ENCODE data around the gene NCOA5.

Gene NCOA5

GRCh38 chr20:46040902-46041535 is 48.7 kb downstream of the NCOA5 start:
- DNase-seq (ENCODE audit: low read depth, low spot score) = no peak

DNA sequence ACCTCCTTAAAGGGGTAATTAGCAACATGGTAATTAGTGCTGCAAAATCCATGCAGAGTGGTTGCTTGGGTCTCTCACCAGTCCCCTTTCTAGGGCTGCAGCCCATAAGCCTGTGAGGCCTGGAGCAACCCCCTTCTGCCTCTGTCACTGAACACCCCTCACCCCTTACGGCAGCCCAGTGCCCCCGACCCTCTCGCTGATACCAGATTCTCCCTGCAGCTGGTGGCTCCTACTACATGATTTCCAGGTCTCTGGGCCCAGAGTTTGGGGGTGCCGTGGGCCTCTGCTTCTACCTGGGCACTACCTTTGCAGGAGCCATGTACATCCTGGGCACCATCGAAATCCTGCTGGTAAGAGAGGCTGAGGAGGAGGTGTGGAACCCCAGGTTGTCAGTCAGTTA is 52.7 kb downstream of the NCOA5 start:
- no peak for DNase-seq (ENCODE audit: low read depth, low spot score)

DNA sequence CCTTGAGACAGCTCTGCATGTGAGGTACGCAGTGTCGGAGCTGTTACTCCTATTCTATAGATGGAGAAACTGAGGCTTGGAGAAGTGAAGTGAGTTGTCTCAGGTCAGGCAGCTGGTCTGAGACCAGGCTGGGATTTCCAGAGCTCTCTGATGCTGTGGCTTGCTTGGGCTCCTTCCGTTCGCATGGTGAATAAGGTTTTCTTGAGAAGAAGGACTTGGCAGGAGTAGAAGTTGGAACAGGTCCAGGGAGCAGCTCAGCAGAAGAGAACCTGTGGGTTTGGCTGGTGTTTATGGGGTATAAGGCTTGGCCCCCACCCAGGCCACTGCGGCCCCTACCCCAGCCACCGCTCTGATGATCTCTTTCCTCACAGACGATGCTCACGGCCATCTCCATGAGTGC is 53.4 kb downstream of the NCOA5 start:
- DNase-seq (ENCODE audit: low read depth, low spot score) = no peak

DNA sequence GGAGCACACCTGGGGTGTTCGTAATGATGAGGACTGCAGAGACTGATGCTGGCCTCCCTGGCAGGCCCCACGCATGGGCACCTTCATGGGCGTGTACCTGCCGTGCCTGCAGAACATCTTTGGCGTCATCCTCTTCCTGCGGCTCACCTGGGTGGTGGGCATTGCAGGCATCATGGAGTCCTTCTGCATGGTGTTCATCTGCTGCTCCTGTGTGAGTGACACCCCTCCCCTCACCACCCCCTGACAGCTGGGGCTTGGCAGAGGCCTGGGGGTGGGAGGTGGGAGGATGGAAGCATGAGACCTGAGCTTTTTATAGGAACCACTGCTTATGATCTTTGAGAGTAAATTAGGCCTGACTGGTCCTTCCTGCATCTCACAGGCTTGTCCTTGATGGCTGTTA is 54.0 kb downstream of the NCOA5 start:
- no peak for DNase-seq (ENCODE audit: low read depth, low spot score)

- no peak for DNase-seq (ENCODE audit: low read depth, low spot score)
Measured at GRCh38 chr20:46035253-46035652, 54.5 kb downstream of the NCOA5 start.

- no peak for DNase-seq (ENCODE audit: low read depth, low spot score)
Measured at GRCh38 chr20:46034039-46034438, 55.7 kb downstream of the NCOA5 start.

- no peak for DNase-seq (ENCODE audit: low read depth, low spot score)
Measured at GRCh38 chr20:46031701-46032254, 58.0 kb downstream of the NCOA5 start.

GRCh38 chr20:46031014-46031569 is 58.7 kb downstream of the NCOA5 start:
- DNase-seq (ENCODE audit: low read depth, low spot score) = no peak

DNA sequence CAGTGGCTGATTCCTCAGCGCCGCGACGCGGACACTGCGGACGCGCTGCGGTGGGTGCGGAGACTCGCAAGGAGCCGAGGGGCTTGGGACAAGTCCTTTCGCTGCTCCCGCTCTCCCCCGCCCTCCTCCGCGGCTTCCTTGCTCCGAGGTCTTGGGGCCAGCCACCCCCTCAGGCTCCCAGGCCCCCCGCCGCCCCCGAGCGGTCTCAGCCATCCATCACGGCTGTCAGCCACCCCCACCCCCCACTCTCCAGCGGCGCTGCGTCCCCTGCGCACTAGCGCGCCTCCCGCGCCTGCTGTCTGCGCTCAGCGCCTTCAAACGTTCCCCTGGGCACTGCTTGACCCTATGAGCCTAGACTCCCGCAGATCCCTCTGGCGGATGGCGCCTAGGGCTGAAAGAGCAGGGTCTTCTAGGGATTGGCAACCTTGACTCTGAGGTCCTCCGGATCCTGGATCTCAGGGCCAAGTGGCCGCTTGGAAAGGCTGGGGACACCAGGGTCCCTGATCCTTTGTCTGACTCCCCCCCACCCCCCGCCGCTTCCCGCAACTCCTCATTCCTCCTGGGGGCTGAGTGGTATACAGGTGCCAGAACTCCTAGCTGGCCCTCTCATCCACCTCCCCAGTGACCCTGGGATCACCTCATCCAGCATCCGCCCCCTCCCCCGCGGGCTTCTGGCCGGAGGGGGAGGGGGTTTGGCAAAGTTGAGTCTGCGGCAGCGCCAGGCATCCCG is 59.3 kb downstream of the NCOA5 start:
- DNase-seq (ENCODE audit: low read depth, low spot score) = no peak

DNA sequence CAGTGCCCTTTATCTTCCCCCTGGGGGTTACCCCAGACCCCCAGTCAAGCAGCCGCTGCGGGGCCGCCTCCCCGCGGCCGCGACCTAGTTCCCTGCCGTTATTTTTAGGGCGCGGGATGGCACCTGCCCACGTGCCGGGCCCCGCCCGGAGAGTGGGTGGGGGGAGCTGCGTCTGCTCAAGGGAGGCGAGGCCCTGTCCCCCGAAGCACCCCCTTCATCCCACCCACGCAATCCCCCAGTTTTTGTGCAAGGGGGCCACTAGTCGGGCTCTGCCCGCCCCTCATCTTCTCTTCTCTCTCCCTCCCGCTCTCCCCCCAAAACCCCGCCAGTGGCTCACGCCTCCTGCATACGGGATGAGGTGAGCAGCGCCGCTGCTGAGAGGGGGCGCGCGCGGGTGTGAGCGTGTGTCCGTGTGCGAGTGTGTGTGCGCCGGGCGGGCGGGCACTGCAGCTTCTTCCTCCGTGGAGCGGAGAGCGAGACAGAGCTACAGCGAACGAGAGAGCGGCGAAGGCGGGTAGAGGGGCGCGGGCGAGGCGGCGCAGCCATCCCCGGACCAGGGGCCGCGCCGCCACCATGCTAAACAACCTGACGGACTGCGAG is 60.9 kb downstream of the NCOA5 start, which contains the start of gene SLC12A5:
TSS of gene SLC12A5 (plus strand) at position 444 of the 600 bp plus-strand sequence. CDS start at position 574, 130 bp downstream.
- no peak for DNase-seq (ENCODE audit: low read depth, low spot score)

DNA sequence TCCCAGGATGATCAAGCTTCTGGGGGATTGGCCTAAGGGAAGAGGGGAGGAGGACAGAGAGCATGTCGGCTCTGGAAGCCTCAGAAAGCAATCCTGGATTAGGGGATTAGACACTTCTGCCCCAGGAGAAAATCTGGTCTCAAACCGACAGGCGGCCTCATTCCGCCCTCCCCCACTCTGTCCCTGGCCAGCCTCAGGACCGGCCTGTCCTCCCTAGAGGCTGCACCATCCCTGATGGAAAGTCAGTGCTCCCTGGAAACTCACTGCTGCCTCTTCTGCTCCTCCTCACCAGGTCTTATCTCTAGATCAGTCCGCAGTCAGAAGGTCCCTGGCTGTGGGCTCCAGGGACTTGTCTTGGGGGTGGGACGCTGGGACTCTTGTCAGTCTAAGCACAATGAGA is 61.7 kb downstream of the NCOA5 start:
- DNase-seq (ENCODE audit: low read depth, low spot score) = no peak

DNA sequence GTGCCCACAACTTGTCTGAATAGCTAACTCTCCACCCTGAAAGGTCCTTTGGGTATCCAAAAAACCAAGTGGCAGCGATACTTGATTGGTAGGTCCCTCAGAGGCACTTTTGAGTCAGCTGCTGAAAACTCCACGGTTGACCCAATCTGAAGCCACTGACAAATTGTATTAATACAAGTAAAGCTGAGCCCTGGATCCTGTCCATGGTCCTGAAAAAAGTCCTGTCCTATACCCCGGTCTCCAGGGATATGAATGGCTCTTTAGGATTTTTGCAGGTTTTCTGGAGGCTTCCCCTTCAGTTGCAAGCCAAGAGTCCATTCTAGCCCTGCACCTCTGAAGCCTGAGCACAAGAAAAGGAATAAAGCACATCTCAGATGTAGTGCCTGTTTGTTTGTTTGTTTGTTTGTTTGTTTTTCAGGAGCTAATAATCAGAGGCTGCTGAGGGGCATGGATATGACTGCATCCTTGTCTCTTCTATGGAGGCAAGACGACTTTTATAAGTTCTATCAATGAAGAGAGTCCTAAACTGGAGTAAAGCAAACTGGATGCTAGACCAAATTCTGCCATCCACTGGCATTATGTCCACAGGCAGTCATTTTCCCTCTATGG is 62.4 kb downstream of the NCOA5 start:
- DNase-seq (ENCODE audit: low read depth, low spot score) = no peak

DNA sequence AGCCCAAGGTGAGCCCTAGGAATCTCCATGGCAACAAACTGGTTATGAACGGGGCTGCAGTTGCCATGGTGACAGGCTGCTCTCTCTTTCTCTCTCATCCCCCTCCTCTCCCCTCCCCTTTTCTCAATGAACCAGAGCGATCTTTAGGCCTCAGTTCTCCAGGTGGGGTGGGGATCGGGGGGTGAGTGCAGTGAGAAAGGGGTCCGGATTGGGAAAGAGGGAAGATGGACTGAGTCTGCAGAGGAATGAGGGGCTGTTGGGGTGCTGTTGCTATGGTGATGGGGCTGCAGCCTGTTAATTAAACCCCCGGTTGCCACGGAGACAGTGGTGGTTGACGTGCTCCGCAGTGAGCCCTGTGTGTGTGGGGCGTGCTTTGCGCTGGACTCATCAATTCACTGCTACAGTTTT is 64.4 kb downstream of the NCOA5 start:
- no peak for DNase-seq (ENCODE audit: low read depth, low spot score)

DNA sequence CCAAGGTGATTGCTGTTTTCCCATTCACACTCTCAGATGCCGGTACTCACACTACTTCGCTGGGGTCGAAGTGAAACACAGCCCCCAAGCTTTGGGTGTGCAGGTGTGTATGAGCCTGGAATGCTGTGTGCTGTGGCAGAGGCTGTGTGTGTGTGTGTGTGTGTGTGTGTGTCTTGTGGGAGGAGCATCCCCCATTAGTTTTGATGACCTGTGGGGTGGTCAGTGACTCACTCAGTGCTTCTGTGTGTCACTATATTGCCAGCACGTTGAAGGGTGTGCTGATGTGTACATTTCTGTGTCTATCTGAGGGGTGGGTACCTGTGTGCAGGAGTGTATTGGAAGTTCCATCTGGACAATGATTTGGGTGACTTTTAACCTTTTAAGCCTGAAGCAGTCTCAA is 65.8 kb downstream of the NCOA5 start:
- no peak for DNase-seq (ENCODE audit: low read depth, low spot score)

- no peak for DNase-seq (ENCODE audit: low read depth, low spot score)
Measured at GRCh38 chr20:46023148-46023484, 66.6 kb downstream of the NCOA5 start.

GRCh38 chr20:46022411-46023147 is 67.2 kb downstream of the NCOA5 start:
- no peak for DNase-seq (ENCODE audit: low read depth, low spot score)

DNA sequence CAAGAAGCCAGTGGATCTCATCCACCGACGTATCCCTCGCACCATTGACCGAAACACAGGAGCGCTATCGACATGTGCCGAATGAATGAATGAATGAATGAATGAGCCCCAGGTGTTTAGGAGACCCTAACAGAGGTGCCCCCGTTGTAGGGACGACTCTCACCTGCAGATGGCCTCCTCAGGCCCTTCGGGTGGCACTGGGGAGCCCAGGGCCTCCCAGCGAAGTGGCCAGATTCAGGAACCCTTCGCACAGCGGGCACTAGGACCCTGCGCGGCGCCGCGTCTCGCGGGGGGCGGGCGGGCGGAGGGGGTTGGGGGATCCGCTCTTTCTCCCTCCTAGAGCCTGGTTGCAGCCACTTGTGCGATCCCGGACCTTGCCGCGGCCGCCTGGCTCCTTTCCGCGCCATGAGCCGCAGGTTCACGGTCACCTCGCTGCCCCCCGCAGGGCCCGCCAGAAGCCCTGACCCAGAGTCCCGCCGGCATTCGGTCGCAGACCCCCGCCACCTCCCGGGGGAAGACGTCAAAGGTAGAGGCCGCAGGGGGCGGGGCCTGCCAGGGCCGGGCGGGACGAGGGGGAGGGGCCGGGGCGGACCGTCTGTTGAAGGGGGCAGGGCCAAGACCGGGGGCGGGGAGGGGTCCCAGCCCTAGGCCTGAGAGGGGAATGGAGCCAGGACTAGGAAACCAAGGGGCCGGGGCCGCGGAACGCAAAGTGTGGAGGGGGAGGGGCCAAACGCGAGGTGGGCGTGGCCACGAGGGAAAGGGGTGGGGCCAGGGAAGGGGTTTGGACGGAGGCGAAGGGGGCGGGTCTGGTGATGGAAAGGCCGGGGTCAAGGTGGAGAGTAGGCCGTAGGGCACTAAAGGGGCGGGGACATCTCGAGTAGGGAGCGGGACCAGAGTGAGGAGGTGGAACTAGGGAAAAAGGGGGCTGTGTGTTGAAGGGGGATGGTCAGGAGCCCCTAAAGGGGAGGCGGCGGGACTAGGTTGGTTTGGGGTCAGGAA is 68.1 kb downstream of the NCOA5 start:
- no peak for DNase-seq (ENCODE audit: low read depth, low spot score)

DNA sequence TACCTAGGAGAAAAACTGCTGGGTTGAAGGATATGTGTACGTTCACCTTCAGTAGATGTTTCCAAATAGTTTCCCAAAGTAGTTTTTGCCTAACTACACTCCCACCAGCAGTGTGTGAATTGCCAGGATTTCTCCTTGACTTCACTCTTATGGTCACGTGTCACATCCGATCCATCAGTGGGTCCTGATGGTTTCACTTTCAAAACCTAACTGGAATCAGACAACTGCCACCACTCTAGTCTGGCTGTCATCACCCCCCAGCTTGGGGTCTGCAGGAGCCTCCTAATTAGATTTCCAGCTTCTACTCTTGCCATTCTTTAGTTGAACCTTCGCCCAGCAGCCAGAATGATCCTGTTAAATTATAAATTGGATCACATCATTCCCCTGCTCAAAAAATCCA is 69.2 kb downstream of the NCOA5 start:
- no peak for DNase-seq (ENCODE audit: low read depth, low spot score)

GRCh38 chr20:46018611-46019010 is 71.2 kb downstream of the NCOA5 start:
- no peak for DNase-seq (ENCODE audit: low read depth, low spot score)

GRCh38 chr20:46018112-46018511 is 71.7 kb downstream of the NCOA5 start:
- DNase-seq (ENCODE audit: low read depth, low spot score) = no peak

All from brain pericyte (primary cell).